ENCODE data around the gene BRME1.
A peak's percentile ranks its signal among the peaks of the same experiment; 100 is the strongest.

Gene BRME1

GRCh38 chr19:13905634-13906520 lies at the start of gene BRME1, which contains the start of gene CC2D1A:
BRME1 (minus strand) TSS chr19:13906117; CDS start chr19:13904892, 1,225 bp downstream.
CC2D1A (plus strand) TSS chr19:13906201; CDS start chr19:13906442, 241 bp downstream.
- DNase-seq, result peak; percentile 44

- no peak for DNase-seq
These were observed 48.3 kb upstream of the BRME1 start for GRCh38 chr19:13954185-13954584.

- DNase-seq, result no peak
These were observed 47.1 kb upstream of the BRME1 start for GRCh38 chr19:13952931-13953531.

- DNase-seq, result peak; percentile 98
These were observed 46.4 kb upstream of the BRME1 start, which contains the start of gene DCAF15 for GRCh38 chr19:13952154-13952930. DCAF15 (plus strand) TSS chr19:13952509; CDS start chr19:13952513, 4 bp downstream.

- no peak for DNase-seq
These were observed 45.9 kb upstream of the BRME1 start for GRCh38 chr19:13951799-13952153.

- no peak for DNase-seq
These were observed 45.1 kb upstream of the BRME1 start for GRCh38 chr19:13951043-13951442.

GRCh38 chr19:13946414-13946813 lies 40.5 kb upstream of the BRME1 start:
- no peak for DNase-seq

- no peak for DNase-seq
These were observed 36.2 kb upstream of the BRME1 start for GRCh38 chr19:13942023-13942684.

- no peak for DNase-seq
These were observed 32.6 kb upstream of the BRME1 start, which contains the start of gene PODNL1 for GRCh38 chr19:13938301-13939064. PODNL1 (minus strand) TSS chr19:13938417; CDS start chr19:13938181, 236 bp downstream.

- DNase-seq, result no peak
These were observed 31.8 kb upstream of the BRME1 start for GRCh38 chr19:13937479-13938300.

- DNase-seq, result no peak
These were observed 30.0 kb upstream of the BRME1 start for GRCh38 chr19:13935765-13936510.

- no peak for DNase-seq
These were observed 28.8 kb upstream of the BRME1 start for GRCh38 chr19:13934785-13935109.

GRCh38 chr19:13932911-13933393 lies 27.0 kb upstream of the BRME1 start:
- DNase-seq, result no peak

GRCh38 chr19:13932149-13932637 lies 26.3 kb upstream of the BRME1 start:
- DNase-seq, result no peak

GRCh38 chr19:13931391-13932148 lies 25.7 kb upstream of the BRME1 start:
- no peak for DNase-seq

GRCh38 chr19:13930402-13930801 lies 24.5 kb upstream of the BRME1 start:
- no peak for DNase-seq

GRCh38 chr19:13929956-13930355 lies 24.0 kb upstream of the BRME1 start:
- no peak for DNase-seq

- DNase-seq, result no peak
These were observed 23.4 kb upstream of the BRME1 start for GRCh38 chr19:13929340-13929739.

- no peak for DNase-seq
These were observed 20.8 kb upstream of the BRME1 start for GRCh38 chr19:13926715-13927114.
